Measurements from ENCODE around the gene ANKRD24.

DNA sequence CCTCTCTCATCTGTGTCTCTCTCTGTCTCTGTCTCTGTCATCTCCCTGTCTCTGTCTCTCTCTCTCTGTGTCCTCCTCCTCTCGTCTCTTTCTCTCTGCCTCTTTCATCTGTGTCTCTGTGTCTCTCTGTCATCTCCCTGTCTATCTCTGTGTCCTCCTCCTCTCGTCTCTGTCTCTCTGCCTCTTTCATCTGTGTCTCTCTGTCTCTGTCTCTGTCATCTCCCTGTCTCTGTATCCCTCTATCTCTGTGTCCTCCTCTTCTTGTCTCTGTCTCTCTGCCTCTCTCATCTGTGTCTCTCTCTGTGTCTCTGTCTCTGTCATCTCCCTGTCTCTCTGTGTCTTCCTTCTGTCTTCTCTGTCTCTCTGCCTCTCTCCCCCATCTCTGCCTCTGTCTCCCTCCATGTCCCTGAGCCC lies 46.3 kb downstream of the ANKRD24 start:
- TF ChIP-seq POLR2AphosphoS5 (IDR thresholded peaks at IDR 0.05; ENCODE audit: low read depth) (no peak), CTCF (conservative IDR thresholded peaks at IDR 0.05; ENCODE audit: low read depth in 2 of 2) (no peak), EZH2phosphoT487 (IDR thresholded peaks at IDR 0.05; ENCODE audit: unreplicated experiment) (no peak), EZH2 (IDR thresholded peaks at IDR 0.05; ENCODE audit: low read depth, unreplicated experiment) (no peak)
- TF ChIP-seq, protein P1, sequence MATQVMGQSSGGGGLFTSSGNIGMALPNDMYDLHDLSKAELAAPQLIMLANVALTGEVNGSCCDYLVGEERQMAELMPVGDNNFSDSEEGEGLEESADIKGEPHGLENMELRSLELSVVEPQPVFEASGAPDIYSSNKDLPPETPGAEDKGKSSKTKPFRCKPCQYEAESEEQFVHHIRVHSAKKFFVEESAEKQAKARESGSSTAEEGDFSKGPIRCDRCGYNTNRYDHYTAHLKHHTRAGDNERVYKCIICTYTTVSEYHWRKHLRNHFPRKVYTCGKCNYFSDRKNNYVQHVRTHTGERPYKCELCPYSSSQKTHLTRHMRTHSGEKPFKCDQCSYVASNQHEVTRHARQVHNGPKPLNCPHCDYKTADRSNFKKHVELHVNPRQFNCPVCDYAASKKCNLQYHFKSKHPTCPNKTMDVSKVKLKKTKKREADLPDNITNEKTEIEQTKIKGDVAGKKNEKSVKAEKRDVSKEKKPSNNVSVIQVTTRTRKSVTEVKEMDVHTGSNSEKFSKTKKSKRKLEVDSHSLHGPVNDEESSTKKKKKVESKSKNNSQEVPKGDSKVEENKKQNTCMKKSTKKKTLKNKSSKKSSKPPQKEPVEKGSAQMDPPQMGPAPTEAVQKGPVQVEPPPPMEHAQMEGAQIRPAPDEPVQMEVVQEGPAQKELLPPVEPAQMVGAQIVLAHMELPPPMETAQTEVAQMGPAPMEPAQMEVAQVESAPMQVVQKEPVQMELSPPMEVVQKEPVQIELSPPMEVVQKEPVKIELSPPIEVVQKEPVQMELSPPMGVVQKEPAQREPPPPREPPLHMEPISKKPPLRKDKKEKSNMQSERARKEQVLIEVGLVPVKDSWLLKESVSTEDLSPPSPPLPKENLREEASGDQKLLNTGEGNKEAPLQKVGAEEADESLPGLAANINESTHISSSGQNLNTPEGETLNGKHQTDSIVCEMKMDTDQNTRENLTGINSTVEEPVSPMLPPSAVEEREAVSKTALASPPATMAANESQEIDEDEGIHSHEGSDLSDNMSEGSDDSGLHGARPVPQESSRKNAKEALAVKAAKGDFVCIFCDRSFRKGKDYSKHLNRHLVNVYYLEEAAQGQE (IDR thresholded peaks at IDR 0.05; ENCODE audit: unreplicated experiment), result no peak
